Stimulated activated CD8-positive, alpha-beta memory T cell treated with anti-CD3 and anti-CD28 coated beads, Interleukin-4, amount 100 ng/mL, for 1 hour (primary cell): ENCODE data around the gene LARGE2.
A peak's percentile ranks its signal among the peaks of the same experiment; 100 is the strongest.

Experiments used
- DNase-seq, 2 donors: peaks; one replicate each; pipeline ENCODE4 v3.0.0-alpha.2; 2020; ENCODE audit warnings: low read depth in 2 of 2, low spot score in 1 of 2

Gene LARGE2

GRCh38 chr11:45922425-45923082 lies at the start of gene LARGE2:
Gene LARGE2 (plus strand): TSS chr11:45922656. CDS start chr11:45922883, 227 bp downstream.
- no peak for DNase-seq

DNA sequence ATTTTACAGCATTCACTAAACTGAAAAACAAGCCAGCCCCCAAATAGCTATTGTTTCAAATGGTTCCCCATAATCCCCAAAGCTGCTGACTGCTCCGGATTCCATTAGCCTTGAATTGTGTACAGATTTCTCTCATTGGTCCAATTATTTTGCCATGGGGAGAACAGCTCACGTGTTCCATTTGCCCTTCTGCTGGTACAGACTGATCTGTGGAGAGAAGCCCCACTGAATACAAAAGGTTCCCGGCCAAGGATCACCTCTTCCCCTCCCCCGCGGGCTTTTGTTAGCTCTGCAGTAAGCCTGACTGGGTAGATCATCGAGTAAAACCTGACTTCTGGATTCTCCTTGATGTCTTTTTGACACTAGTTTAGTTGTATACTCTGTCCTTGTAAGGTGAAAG lies 46.1 kb upstream of the LARGE2 start:
- DNase-seq, result no peak

DNA sequence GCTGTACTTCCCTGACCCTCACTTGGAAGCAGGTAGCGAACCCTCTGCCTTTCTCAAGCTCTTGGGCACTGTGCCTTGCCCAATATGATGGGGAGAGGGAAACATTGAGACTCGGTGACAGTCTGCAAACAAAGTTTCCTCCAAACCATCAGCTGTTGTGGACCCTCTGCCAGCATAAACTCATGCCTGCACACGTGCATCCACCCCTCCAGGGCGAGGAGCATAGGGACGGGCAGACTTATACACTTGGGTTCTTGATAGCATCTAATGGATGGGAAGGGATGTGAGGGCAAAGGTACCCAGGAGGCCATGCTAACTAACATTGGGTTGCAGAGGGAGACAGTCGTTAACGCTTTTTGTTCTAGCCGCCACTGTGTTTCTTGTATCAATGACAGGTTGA lies 45.2 kb upstream of the LARGE2 start:
- no peak for DNase-seq

GRCh38 chr11:45877845-45878244 lies 44.6 kb upstream of the LARGE2 start:
- DNase-seq, result no peak

DNA sequence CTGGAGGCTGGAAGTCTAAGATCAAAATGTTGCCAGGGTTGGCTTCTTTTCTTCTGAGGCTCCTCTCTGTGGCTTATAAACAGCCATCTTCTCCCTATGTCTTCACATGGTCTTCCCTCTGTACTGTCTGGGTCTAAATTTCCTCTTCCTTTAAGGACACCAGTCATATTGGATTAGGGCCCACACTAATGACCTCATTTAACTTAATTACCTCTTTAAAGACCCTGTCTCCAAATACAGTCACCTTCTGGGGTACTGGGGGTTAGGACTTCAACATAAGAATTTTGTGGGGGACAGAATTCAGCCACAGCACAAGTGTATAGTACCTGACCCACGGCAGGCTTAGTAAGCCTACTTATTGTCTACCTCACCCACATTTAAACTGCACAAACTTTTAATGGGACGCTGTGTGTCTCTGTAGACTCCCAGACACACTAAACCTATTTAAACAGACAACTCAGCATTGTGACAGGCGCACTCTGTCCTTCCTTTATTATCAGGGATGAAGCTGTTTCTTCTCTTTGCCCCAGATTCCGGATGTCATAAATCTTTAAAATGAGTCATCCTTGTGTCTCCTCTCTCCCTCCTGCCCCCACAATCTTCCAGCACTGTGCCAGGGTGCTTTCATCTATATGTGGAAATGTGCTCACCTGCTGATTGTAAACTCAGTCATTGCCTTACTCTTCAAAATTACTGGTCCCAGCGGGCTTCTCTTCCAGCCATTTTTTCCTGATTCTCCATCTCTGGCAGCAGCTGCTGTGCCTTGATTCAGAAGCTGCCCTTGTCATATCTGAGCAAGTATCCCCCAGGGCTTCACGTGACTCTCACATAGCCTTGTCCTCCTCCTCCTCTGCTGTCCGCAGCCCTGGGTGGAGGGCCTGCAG lies 42.4 kb upstream of the LARGE2 start:
- no peak for DNase-seq

- DNase-seq, result no peak
These were observed 41.5 kb upstream of the LARGE2 start for GRCh38 chr11:45880772-45881570.

GRCh38 chr11:45881708-45882368 lies 40.6 kb upstream of the LARGE2 start:
- DNase-seq, result no peak

DNA sequence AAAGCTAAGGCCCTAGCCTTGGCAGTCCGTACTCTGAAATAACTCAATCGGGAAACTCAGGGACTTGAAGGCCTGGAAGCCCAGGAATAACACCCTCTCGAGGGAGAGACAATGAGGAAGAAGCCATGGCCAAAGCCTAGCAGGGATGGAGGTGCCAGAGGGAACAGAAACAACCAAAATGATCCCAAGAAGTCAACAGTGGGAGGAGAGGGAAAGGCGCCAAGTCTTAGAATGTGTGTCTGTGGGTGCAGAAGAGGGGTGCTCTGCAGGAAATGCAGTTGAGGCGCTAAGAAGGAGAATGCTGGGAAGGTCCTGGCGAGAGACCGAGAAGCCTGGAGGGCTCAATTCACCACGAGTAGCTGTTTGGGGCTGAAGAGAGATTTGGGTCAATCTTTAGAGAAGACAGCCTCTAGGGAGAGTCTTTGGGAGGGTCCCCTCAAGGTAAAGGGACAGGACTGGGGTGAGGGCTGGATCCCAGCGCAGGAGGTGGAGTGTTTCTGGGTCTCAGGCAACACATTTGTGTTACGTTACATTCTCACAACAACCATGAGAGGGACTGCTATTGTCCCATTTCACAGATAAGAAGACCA lies 37.8 kb upstream of the LARGE2 start:
- no peak for DNase-seq

DNA sequence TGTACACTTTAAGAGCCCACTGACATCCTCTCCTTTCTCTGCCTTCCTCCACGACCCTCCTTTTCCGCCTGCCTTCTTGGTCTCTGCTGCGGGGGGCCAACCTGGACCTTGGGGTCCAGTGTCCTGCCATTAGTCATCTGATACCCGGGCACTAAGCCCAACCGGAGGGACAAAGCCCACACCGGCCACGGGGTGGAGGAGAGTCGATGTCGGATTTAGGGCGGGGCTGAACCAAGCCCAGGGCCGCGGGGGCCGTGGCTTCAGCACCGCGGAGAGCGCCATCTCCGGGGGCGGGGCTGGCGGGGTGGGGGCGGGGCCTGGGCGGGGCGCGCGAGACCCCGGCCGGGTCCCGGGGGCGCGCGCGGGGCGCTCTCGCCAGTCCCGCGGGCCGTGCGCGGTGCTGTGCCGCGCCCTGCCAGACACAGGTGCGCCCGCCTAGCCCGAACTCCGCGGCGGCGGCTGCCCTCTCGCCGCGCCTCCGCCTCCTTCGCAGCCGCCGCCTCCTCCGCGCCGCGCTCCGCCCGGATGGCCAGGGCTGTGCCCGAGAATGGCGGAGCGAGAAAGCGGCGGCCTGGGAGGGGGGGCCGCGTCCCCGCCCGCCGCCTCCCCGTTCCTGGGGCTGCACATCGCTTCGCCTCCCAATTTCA lies 37.1 kb upstream of the LARGE2 start, which contains the start of gene MAPK8IP1:
TSS of gene MAPK8IP1 (plus strand) at position 378 of the 647 bp plus-strand sequence. CDS start at position 548, 170 bp downstream.
- peak; percentile 13 to 16 for DNase-seq

DNA sequence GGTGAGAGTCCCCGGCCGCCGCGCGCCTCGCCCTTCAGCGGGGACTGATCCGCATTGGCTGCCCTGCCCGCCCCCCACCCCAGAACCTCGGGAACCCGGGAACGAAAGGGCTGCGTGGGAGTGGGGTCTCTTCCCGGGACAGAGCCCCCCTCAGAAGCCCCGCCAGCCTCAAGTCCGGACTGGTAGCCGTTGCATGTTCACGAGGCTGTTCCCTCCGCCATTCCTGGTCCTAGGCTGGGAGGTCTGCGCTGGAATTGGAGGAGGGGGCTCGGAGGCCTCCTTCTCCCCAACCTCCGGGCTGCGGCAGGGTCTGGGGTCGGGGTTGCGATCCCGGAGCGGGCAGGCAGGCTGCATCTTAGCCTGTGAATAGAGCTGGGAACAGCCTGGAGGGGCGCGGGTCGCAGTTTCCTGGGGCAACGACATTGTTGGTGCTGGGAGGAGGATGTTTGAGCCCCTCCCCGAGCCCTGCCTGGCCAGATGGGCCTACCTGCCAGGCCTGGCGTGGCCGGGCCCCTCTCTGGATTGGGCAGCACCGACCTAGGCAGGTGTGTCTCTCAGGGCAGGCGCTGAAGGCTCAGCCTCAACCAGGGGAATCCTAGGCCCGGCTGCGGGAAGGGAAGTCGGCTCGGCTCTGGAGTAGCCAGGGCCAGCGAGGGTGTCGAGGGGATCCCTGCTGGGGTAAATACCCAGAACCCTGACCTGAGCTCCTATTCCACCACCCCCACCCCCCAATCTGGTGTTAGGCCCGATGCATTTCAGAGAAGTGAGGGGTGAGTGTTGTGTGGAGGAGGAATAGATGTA lies 36.3 kb upstream of the LARGE2 start:
- no peak for DNase-seq

DNA sequence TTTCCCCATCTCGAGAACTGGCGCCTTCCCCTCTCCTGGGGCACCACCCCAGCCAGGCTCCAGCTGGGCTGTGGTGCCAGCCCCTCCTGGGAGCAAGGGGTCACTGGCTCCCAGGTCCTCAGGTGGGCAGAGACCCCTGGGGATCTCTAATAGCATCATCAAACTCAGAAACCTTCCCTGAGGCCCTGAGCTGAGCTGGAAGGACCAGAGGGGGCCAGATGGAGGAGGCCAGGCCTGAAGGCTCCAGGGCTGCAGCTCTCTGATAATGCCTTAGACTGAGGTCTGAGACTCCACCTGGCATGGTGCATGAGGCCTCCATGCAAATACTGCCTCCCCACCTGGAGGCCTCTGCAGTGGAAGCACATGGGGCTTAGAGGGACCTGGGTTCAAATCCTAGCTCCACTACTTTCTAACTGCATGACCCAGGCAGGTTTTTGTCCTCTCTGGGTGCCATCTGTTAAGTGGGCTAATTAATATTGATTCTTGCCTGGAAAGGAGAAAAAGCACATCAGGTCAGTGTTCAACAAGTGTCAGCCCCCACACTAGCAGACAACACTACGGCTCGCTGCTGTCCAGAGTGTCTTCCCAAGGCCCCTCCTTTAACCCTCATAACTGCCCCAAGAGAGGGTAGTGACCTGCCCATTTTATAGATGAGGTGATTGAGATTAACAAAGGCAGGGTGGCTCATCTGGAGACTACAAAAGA lies 35.5 kb upstream of the LARGE2 start:
- DNase-seq, result no peak

- DNase-seq, result no peak
These were observed 34.9 kb upstream of the LARGE2 start for GRCh38 chr11:45887587-45887986.

DNA sequence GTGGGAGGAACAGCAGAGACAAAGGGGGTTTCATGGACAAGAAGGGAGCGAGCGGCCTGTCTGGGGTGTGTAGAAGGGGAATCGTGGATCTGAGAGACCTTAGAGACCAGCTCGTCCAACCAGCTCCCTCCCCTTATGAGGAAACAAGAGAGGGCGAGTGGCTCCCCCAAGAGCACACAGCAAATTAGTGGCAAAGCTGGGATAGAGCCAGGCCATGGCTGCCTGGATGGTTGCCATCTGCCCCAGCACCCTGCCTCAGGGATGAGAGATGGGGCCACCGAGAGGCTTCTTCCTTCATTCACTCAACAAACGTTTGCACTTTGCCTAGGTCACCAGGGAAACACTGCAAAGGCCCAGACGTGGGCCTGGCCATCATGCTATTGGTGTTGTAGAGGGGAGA lies 32.9 kb upstream of the LARGE2 start:
- no peak for DNase-seq

DNA sequence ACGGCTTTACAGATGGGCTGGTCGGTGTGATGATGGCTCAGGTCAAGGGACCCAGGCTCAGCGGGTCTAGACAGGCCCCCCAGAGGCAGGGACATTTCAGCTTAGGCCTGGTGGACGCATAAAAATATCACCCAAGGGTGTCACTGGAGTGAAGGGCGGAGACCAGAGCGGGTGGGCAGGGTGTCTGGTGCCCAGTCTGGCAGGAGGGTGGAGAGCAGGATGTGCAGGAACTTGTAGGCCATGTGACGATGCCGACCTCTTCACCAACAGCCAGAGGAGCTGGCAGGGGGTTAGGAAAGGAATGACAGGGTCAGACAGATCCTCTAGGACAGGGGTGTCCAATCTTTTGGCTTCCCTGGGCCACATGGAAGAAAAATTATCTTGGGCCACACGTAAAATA lies 32.5 kb upstream of the LARGE2 start:
- no peak for DNase-seq

- no peak for DNase-seq
These were observed 31.4 kb upstream of the LARGE2 start for GRCh38 chr11:45890886-45891550.

- no peak for DNase-seq
These were observed 29.6 kb upstream of the LARGE2 start for GRCh38 chr11:45892856-45893255.

- no peak for DNase-seq
These were observed 27.8 kb upstream of the LARGE2 start for GRCh38 chr11:45894555-45895247.
